Right renal cortex interstitium (tissue), 3 donors: Measurements from ENCODE around the gene MCU. TPM values are rescaled to one million over a fixed set of nuclear protein-coding genes. Genes with fewer than 3 reads are reported as not detected.

Experiments
- DNase-seq, 3 donors: peaks; one replicate each; pipeline ENCODE4 v3.0.0-alpha.2; 2013; ENCODE audit warnings: low read depth in 3 of 3, low spot score in 2 of 3
- polyA plus RNA-seq, 3 donors: library from polyadenylated mRNA; unstranded; fragments of 120-200 nt; gene quantifications; one replicate each; pipeline ENCODE4 v1.2.1, GENCODE V29; 2013; ENCODE audit not compliant: insufficient read length in 3 of 3

MCU gene
- polyA plus RNA-seq, 3 donors: 48.4 to 55.1 (median 50.3) TPM

DNA sequence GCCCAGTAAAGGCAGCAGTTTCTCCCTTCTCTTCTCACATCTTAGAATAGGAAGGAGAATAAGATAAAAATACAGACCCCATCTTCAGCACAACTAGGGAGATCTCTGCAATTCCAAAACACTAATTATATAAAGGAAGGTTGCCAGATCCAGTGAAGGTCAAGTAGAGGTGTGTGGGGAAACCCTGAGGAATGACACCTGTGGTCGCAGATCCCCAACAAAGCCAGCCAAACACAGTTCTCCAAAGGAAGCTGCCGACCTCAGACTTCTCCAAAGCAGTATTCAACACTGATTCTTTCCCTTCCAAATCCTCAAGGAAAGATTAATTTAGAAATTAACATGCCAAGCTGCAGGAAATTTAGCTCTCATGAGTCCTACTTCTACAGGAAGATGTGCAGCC, 138.7 kb downstream of the MCU start:
- no peak for DNase-seq

DNA sequence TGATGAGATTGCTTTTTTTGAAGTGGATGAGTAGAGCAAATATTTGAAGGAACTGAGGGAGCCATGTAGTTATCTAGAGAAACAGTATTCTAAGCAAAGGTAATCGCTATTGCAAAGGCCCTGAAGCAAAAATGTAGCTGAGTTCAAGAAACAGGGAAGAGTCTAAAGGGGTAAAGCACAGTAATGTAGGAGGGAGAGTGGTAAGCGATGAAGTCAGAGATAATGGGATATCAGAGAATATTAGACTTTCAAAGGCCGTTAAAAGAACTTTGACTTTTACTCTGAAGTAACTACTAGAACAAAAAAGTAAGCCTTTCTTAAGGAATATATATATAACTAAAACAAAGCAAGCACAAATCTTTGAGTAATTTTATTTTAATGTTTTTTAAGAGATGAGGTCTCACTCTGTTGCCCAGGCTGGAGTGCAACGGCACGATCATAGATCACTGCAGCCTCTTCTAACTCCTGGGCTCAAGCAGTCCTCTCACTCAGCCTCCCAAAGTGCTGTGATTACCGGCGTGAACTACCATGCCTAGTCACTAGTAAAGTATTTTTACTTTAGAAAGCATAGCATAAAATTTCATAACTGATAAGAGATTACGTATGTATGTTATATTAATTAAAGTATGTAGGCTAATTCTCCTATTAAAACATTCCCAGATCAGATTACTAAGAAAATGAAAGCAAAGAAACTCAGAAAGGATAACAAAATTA, 139.9 kb downstream of the MCU start:
- no peak for DNase-seq

DNA sequence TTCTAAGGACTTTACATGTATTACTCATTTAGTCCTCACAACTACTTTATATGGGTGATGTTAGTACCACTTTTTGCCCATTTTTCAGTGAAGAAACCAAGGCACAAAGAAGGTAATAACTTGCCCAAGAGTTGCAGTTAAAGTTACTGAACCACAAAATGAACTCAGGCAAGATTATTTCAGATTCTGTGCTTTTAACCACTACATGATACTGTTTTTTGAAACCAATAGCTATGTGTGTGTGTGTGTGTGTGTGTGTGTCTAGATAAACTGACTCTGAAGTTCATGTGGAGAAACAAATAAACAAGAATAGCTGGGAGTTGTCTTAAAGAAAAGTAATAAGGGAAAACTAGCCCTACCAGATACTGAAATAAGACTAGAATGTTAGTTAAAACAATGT, 140.8 kb downstream of the MCU start:
- no peak for DNase-seq

DNA sequence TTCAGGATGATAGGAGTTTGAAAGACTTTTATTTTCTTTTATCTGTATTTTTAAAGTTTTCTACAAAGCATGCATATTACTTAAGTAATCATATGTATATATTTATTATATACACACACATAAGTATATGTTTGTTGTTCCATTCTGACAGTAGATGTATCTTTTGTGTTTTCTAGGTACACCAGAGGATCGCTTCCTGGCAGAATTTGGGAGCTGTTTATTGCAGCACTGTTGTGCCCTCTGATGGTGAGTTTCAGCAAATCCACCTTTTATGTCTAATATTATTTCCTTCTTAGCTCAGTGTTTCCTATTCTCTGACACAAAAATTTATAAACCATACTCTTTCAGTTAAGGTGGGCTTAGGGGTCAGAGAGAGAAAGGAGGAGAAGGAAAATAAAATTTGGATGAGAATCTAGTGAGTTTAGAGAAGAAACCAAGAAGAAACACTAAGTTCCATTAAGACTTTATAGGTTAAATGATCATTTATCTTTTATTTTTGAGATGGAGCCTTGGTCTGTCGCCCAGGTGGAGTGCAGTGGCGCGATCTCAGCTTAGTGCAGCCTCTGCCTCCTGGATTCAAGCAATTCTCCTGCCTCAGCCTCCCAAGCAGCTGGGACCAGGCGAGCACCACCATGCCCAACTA, 142.4 kb downstream of the MCU start:
- DNase-seq: peak in 2 of 3 donors; percentile 41

DNA sequence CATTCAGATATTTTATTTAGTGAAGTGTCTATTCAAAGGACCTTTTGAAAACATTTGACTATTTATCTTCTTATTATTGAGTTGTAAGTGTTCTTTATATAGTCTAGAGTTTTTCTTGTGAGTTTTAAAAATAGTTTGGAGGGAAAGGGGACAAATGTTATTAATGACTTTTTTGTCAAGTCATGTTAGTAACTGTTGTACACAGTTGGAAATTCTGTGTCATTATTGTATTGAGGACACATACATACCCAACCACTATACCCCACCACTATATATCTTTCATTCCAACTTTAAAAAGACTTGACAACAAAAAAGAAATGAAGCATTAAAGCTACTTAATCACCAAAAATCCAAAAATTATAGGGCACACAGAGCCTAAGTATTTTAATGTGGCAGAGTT, 148.4 kb downstream of the MCU start:
- no peak for DNase-seq

DNA sequence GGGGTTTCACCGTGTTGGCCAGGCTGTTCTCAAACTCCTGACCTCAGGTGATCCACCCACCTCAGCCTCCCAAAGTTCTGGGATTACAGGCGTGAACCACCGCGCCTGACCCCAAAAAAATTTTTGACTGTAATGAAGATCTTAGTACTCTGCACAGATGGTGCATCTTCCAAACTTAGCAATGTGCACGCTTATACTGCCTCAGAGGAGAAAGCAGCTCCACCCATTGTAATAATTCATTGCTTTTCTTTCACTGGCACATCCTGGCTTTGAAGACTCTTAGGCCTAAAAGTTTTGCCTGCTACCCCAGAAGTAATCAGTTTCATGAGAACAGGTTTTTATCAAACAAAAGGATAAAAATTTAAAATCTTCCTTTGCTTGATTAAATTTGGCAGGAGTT, 149.5 kb downstream of the MCU start:
- DNase-seq: no peak

DNA sequence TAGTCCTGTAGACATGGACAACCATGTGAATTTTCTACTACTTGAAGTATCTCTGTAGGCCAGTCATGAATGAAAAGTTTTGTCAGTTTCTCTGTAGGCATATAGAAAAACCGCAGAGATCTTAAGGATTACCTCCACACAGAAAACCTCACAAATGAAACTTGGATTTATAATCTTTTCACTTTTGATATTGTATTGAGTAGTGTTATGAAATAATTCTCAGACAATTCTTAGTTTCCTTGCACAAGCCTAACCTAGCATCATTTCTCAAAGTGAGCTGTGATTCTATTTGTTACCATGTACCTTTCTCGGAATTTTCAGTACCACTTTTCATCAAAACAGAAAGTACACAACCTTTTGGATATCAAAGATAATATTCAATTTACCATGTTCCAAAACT, 150.2 kb downstream of the MCU start:
- no peak for DNase-seq

DNA sequence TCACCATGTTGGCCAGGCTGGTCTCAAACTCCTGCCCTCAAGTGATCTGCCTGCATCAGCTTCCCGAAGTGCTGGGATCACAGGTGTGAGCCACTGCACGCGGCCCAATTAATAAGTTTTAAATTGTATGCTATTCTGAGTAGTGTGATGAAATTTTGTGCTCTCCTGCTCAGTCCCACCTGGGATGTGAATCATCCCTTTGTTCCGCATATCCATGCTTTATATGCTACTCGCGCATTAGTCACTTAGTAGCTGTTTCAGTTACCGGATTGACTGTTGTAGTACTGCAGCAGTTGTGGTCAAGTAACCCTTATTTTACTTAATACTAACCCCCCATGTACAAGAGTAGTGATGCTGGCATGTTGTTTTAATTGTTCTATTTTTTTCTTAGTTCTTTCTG, 154.3 kb downstream of the MCU start:
- no peak for DNase-seq

DNA sequence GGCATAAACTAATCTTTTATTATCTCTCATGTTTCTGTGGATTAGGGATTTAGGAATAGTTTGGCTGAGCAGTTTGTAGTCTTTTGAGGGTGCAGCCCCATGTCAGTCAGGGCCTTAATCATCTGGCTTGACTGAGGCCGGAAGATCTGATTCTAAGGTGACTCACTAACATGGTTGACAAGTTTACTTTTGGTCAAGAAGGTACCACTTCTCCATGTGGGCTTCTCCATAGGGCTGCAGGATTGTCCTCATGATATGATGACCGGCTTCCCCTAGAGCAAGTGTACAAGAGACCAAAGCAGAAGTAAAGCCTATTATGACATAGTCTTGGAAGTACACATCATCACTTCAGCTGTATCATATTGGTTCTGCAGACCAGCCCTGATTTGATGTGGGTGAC, 155.7 kb downstream of the MCU start:
- no peak for DNase-seq

DNA sequence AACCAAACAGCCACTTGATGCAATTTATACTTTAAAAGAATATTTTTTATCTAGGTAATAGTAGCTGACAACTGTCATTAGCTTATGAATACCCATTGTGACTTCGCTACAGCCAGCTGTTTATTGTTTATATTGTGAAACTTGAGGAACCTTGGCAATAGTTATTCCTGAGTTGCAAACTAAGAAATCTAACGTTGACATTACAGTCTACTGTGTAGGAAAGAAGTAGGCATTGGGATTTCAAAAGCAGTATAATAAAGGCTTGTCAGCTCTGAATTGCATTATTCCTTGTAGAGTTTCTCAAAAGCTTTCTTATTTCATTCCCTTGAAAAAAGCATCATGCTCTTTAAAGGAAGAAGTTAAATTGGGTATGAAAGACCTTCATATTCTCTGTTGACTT, 158.9 kb downstream of the MCU start:
- no peak for DNase-seq

DNA sequence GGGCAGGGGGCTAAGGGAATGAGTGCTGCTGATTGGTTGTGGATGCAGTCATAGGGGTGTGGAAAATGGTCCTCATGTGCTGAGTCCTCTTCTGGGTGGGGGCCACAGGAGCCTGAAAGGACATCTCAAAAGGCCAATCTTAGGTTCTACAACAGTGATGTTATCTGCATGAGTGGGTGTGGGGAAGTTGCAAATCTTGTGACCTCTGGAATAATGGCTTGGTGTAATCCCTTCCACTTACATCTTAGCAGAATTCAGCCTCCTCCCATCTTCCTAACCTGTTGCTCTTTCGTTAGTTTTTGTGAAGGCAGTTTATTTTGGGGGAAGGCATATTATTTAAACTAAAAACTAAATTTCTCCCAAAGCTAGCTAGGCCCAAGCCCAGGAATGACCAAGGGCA, 159.6 kb downstream of the MCU start:
- no peak for DNase-seq

DNA sequence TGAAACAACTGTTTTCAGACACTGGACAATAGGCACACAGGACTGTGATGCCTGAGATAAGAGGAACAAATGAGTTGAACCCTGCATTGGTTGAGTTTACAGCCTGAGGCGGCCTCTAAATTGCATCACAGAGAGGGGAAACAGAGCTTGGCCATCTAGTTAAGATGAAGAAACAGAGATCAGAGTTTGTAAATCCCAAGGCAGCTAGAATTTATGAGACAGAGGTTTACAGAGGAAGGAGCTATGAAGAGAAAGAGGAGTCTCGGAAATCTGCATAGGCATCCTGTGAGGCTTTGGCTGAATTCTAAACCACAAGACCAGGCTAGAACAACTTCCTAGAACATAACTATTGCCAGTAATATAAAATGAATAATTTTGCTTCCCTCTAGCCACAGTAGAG, 160.6 kb downstream of the MCU start:
- DNase-seq: no peak

DNA sequence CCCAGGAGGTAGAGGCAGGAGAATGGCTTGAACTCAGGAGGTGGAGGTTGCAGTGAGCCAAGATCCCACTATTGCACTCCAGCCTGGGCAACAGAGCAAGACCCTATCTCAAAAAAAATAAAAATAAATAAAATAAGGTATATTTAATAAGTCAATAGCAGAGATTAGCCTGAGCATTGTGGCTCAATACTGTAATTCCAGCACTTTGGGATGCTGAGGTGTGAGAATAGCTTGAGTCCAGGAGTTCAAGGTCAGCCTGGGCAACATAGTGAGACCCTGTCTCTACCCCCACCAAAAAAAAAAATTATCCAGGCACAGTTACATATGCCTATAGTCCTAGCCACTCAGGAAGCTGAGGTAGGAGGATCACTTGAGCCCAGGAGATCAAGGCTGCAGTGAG, 163.2 kb downstream of the MCU start:
- DNase-seq: no peak

DNA sequence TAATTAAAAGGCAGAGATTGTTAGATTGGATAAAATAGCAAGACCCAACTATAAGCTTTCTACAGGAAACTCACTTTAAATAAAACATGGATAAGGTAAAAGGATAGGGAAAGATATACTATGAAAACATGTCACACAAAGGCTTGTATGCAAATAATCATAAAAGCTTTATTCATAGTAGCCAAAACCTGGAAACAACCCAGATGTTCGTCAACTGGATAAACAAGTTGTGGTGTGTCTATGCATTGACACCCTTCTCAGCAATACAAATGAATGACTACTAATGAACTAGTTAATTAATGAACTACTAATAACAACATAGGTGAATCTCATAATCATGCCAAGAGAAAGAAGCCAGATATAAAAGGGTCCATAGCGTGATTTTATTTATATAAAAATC, 163.8 kb downstream of the MCU start:
- no peak for DNase-seq

DNA sequence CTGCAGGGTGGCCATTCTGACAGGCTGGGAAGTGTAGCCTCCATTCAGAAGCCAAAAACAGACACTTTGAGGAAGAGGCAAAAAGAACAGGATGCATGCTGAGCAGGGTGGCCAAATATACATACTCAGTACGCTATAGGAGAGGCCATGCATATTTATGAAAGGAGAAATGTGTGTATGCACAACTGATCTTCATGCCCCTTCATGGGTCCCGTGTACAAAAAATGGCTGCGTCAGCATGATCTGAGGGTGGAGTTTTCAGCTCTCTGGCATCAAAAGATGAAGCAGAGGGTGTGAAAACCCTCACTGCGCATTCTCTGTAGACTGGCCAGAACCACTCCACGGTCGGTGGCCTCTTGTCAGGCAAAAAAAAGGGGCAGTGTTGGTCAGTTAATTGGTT, 166.1 kb downstream of the MCU start:
- no peak for DNase-seq

DNA sequence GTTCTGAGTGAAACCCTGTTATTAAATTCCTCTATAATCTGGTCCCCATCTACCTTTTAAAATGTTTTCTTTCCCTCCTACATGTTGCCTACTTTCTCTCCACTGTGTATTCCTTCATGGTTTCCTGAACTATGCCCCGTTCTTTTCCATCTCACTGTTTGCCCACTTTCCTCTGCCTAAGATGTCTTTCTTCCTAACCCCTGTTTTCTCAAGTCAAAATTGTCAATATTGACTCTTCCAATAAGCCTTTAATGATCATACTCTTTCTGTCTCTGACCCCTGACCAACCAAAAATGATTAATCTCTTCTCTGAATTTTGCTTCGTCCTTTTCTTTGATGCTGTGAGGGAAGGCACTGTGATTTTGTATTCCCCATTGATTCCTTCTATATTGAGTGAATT, 171.0 kb downstream of the MCU start:
- DNase-seq: no peak

DNA sequence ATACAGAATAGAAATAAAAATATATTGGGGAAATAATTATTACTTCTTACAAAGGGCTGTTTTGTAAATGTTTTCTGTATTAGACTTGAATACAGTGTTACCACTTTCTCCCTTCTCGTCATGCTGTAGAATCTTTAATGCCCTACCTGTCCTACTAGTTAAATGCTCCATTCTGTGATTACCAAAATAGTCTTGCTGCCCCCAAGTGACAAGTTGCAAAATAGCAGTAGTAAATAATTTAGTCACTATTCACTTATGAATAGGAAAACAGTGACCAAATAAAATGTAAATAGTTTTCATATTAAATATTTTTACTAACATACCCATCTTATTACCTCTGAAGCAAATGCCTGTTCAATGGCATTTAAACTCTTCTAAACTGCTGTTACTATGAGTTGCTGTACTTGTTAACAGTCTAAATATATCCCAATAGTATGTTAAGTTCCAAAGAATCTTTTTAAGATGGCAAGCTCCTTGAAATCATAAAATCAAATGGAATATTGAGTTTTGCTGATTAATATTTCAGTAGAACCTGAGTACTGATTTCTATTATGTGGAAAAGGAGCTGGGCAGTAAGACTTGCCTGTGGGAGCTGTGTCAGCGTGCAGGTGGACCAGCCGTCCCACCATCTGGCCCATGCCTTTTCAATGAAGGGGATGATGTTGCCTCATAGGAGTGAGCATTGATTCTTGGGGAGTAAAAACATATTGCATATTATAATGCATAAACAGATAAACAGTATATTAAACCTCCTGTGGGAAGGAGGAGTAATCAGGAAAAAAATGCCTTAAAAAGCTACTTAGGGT, 183.5 kb downstream of the MCU start:
- peak in 1 of 3 donors; percentile 6 for DNase-seq

DNA sequence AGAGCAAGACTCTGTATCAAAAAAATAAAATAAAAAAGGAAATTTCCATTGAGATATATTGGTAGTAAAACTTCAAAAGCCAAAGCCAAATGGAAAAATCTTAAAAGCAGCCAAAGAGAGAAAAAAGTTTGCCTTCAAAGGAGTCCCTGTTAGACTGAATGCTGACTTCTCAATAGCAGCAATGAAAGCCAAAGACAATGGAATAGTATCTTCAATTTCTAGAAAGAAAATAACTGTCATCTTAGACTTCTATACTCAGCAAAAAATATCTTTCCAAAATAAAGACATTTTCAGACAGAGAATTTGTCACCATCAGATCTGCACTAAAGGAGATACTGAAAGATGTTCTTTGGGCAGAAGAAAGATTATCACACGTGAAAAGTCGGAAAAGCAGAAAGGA, 187.3 kb downstream of the MCU start:
- no peak for DNase-seq

DNA sequence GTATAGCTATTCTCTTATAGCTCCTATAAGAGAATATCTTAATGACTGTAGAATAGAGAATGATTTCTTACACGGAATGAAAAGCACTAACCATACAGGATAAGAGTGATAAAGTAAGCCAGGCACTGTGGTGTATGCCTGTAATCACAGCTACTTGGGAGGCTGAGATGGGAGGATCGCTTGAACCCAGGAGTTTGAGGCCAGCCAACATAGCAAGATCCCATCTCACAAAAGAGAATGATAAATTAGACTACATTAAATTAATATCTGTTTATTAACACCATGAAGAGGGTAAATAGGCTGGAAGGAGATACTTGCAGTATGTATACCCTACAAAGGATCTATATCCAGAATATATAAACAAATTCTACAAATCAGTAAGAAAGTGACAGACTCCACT, 189.3 kb downstream of the MCU start:
- no peak for DNase-seq

DNA sequence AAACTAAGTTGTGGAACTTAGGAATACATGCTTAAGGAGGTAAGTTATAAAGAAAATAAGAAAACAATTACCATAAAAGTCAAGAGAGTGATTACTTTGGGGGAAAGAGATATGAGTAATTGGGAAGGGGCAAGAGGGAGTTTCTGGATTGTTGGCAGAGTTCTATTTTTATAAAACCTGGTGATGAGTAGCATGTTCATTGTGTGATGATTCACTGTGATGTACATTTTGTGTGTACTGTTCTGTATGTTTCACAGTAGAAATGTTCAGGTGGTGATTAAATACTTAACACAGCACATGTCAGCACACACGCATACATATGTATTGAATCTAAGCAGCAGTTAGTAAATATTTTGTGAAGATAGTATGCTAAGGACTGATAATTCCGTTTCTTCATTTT, 191.9 kb downstream of the MCU start:
- no peak for DNase-seq

DNA sequence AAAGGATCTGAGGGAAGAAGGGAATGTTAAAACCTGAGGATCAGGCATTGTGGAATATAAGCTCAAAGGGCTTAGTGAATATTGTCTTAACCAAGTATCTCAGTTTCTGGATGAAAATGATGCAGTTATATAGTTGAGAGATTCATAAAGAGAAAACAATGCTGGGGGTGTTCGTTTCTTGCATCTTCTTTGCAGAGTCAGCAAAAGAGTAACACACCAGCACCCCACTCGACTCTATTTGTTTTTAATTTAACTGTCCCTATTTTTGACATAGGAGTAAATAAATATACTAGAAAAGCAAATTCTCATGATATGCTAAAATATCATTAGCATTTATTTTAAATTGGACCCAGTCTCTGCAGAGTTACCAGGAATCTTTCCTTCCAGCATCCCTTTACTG, 194.0 kb downstream of the MCU start:
- no peak for DNase-seq

DNA sequence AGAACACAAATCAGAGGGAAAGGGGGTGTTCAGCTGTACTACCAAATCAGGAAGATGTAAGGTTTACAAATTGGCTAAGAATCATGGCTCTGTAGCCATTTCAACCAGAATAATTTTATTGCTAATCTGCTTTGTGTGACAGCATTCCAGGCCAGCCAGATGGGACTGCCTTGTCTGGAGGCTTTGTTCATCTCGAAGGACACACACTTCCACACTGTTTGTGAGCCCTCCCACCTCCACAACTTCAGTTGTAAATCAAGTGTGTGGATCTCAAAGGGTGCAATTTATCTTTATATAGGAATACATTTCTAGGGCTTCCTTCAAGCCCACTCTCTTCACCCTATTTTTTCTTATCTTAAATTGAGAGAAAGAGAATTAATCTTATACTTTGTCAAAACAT, 194.7 kb downstream of the MCU start:
- DNase-seq: no peak
